Activated naive CD8-positive, alpha-beta T cell treated with anti-CD3 and anti-CD28 coated beads, Interleukin-2, amount 10 ng/mL, durations not matched to agents 7 days and 5 days (primary cell): Measurements from ENCODE around the gene ERH. TPM values are rescaled to one million over a fixed set of nuclear protein-coding genes. Genes with fewer than 3 reads are reported as not detected.

ENCODE experiments used
- total RNA-seq, 2 experiments: library from RNA; stranded (reverse); gene quantifications; one replicate each; pipeline ENCODE4 v1.2.3, GENCODE V29; 2021

ERH gene
- total RNA-seq, 2 experiments from 2014 or later, result 226 to 233 TPM

Other genes starting within 250 kb of the ERH start
- gene DCAF5, start 245.2 kb downstream of the ERH start, total RNA-seq, result 10 to 100 TPM; 56.1 to 59.0 TPM
- 1 to 10 TPM; 6.5 to 8.3 TPM for gene EXD2, start 206.8 kb downstream of the ERH start, total RNA-seq
- not detected for gene GALNT16, start 138.1 kb downstream of the ERH start, total RNA-seq
- 10 to 100 TPM; 39.8 to 40.5 TPM for gene SLC39A9, start 393 bp upstream of the ERH start, total RNA-seq
- under 1 TPM; 0.08 to 0.11 TPM for gene PLEKHD1, start 86.4 kb upstream of the ERH start, total RNA-seq
- gene CCDC177, start 176.6 kb upstream of the ERH start, total RNA-seq, result not detected
- gene SUSD6, start 213.3 kb upstream of the ERH start, total RNA-seq, result 10 to 100 TPM; 42.9 to 44.5 TPM